Measurements from ENCODE around the gene RPS17.
"Not testable (repeated sequence)": the region's sequence is repeated elsewhere in the genome, so short reads cannot be mapped to it uniquely, and the experiment has no call there.

RPS17 gene

GRCh38 chr15:82538961-82539690, 1.1 kb downstream of the RPS17 start:
- peak overlapping the region; percentile 100 for H3K4me3 ChIP-seq (ENCODE audit: low read length)
- TF ChIP-seq, protein P1, sequence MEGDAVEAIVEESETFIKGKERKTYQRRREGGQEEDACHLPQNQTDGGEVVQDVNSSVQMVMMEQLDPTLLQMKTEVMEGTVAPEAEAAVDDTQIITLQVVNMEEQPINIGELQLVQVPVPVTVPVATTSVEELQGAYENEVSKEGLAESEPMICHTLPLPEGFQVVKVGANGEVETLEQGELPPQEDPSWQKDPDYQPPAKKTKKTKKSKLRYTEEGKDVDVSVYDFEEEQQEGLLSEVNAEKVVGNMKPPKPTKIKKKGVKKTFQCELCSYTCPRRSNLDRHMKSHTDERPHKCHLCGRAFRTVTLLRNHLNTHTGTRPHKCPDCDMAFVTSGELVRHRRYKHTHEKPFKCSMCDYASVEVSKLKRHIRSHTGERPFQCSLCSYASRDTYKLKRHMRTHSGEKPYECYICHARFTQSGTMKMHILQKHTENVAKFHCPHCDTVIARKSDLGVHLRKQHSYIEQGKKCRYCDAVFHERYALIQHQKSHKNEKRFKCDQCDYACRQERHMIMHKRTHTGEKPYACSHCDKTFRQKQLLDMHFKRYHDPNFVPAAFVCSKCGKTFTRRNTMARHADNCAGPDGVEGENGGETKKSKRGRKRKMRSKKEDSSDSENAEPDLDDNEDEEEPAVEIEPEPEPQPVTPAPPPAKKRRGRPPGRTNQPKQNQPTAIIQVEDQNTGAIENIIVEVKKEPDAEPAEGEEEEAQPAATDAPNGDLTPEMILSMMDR (conservative IDR thresholded peaks at IDR 0.05; ENCODE audit: low read depth, low read length), result no peak
- no peak for DNase-seq (ENCODE audit: low read depth)

- TF ChIP-seq, protein P1 (conservative IDR thresholded peaks at IDR 0.05; ENCODE audit: low read depth, low read length), result no peak
- peak overlapping the region; percentile 100 for H3K4me3 ChIP-seq (ENCODE audit: low read length)
- no peak for DNase-seq (ENCODE audit: low read depth)
Observed at GRCh38 chr15:82537351-82537908, 2.8 kb downstream of the RPS17 start.

DNA sequence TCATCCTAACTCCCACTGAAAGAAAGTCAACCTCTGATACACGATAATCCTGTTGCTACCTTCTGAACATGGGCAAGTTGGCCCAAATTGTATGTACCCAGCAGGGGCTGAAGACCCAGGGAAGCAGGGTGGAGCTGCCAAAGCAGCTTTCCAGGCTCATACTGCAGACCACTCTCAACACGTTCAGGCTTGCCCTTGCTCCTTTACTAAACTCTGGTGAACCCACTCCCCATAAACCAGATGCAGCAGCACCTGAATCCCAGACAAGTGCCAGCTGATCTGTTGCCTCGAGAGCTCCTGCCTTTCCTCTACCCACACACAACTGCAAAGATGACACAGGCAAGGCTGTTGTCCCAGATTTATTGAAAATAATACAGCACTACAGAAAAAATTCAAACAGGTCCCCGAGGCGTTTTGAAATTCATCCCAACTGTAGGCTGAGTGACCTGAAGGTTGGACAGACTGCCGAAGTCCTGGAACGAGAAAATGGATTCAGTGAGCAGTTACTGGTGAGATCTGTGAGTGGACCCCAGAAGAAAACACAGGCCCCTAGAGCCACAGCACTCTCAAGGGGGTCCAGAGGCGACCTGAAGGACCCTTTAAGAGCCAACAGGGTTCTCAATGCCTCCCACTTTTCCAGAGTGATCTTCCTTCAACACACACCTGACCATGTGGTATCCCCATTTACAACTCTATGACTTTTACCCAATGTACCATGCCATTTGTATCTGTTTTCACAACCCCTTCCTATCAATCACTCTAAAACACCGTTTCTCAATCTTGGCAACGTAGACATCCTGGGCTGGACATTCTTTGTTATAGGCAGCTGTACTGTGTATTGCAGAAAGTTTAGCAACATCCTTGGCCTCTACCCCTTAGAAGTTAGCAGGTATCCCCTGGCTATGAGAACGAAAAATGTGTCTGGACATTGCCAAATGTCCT, 3.6 kb downstream of the RPS17 start:
- TF ChIP-seq, protein P1 (conservative IDR thresholded peaks at IDR 0.05; ENCODE audit: low read depth, low read length), result no peak
- DNase-seq (ENCODE audit: low read depth), result no peak
- no peak overlapping the region for H3K4me3 ChIP-seq (ENCODE audit: low read length)

- DNase-seq (ENCODE audit: low read depth), result no peak
- TF ChIP-seq, protein P1 (conservative IDR thresholded peaks at IDR 0.05; ENCODE audit: low read depth, low read length), result no peak
- H3K4me3 ChIP-seq (ENCODE audit: low read length), result no peak overlapping the region
Observed at GRCh38 chr15:82535566-82536408, 4.5 kb downstream of the RPS17 start.

DNA sequence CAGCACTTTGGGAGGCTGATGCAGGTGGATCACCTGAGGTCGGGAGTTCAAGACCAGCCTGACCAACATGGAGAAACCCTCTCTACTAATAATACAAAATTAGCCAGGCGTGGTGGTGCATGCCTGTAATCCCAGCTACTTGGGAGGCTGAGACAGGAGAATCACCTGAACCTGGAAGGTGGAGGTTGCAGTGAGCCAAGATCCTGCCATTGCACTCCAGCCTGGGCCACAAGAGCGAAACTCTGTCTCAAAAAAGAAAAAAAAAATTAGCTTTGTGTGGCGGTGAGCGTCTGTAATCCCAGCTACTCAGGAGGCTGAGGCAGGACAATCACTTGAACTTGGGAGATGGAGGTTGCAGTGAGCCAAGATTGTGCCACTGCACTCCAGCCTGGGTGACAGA, 5.1 kb downstream of the RPS17 start:
- not testable (repeated sequence) for H3K4me3 ChIP-seq (ENCODE audit: low read length); DNase-seq (ENCODE audit: low read depth)

DNA sequence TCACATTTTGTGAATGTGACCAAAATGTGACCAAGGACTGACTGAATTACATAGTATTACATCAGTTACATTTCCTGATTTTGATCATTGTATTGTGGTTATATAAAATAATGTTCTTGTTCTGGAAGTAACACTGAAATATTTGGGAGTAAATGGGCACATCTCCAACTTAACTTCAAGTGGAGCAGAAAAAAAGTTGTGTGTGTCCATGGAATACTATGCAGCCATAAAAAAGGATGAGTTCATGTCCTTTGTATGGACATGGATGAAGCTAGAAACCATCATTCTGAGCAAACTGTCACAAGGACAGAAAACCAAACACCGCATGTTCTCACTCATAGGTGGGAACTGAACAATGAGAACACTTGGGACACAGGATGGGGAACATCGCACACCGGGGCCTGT, 5.8 kb downstream of the RPS17 start:
- DNase-seq (ENCODE audit: low read depth), result not testable (repeated sequence)

DNA sequence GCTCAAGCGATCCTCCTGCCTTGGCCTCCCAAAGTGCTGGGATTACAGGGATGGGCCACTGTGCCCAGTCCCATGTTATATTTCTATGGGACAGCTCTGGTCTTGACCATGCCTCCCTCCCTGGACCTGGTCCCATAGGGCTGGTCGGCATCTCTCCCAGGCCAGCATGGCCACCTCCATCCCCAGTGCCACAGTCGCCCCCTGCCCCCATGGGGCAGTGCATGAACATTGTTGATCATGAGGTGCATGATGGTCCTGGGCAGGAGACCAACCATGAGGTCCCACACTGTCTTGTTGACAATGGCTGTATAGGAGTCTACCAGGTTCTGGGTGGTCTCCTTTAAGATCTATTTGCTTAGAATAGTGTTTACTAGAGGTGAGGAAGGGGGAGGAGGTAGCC, 6.5 kb downstream of the RPS17 start:
- DNase-seq (ENCODE audit: low read depth), result no peak
- H3K4me3 ChIP-seq (ENCODE audit: low read length), result no peak overlapping the region
- TF ChIP-seq, protein P1 (conservative IDR thresholded peaks at IDR 0.05; ENCODE audit: low read depth, low read length), result no peak

More for the DNA sequence above, 5.8 kb downstream of the RPS17 start:
- not testable (repeated sequence) for H3K4me3 ChIP-seq (ENCODE audit: low read length)
